ENCODE results near the gene SLC1A4.

The SLC1A4 gene

GRCh38 chr2:65057054-65057375 is 67.8 kb downstream of the SLC1A4 start:
- CTCF ChIA-PET, result interaction anchor here (0.6 to 1.7 kb wide), 5 partner anchors 8 to 380 kb away, joined by 3 to 9 read pairs (median 3); no protein-coding TSS in a partner anchor
- POLR2A ChIA-PET, result interaction anchor here (2.1 to 2.5 kb wide), 2 partner anchors 10 to 73 kb away, joined by 29 to 35 read pairs; partner anchors contain the start of gene RAB1A
- no peaks in the 10 kb centered on the region for H3K9me3 ChIP-seq (ENCODE audit: control insufficient read depth, insufficient read depth, low read depth, low read length)
- peaks cover 0 to 2% of the 10 kb centered on the region in 2 experiments; a peak in 1 of 3 replicates for H3K36me3 ChIP-seq (ENCODE audit: control insufficient read depth in 2 of 2, insufficient read depth in 1 of 2, low read length in 2 of 2)
- 0 out of 2 replicates have a peak, but pooled peaks have one; percentile 6 for TF ChIP-seq ZNF76 (tag by site-specific recombination; IDR thresholded peaks at IDR 0.05; ENCODE audit: borderline replicate concordance, low read depth)
- TF ChIP-seq ZNF335 (tag by site-specific recombination; conservative IDR thresholded peaks at IDR 0.05), result peak; percentile 33; the same call in 1 of the 2 replicates
- no peak for TF ChIP-seq ZBTB8A (tag by site-specific recombination; IDR thresholded peaks at IDR 0.05)
- no peak for TF ChIP-seq HOXD13 (CRISPR knock-in tag; IDR thresholded peaks at IDR 0.05; ENCODE audit: borderline replicate concordance)
- TF ChIP-seq ZNF521 (tag by site-specific recombination; IDR thresholded peaks at IDR 0.05), result no peak
- H3K27ac ChIP-seq (ENCODE audit: extremely low read depth, low read depth, low read length), result peak overlapping the region; percentile 81; the same call in 1 of the 2 replicates
- peaks cover 8% of the 10 kb centered on the region; the same call in 1 of the 2 replicates for H3K4me1 ChIP-seq (ENCODE audit: control insufficient read depth, insufficient read depth, low read length)
- peak overlapping the region; percentile 67 for H3K4me3 ChIP-seq (ENCODE audit: low read depth, low read length)

GRCh38 chr2:65057391-65058052 is 68.3 kb downstream of the SLC1A4 start:
- Histone ChIP-seq H3K4me1 (ENCODE audit: control insufficient read depth, insufficient read depth, low read length) (peaks cover 8% of the 10 kb centered on the region; the same call in 1 of the 2 replicates), H3K36me3 (ENCODE audit: control insufficient read depth in 2 of 2, insufficient read depth in 1 of 2, low read length in 2 of 2) (peaks cover 0 to 2% of the 10 kb centered on the region in 2 experiments; a peak in 1 of 3 replicates), H3K27ac (ENCODE audit: extremely low read depth, low read depth, low read length) (no peak overlapping the region), H3K4me3 (ENCODE audit: low read depth, low read length) (peak overlapping the region; percentile 67), H3K9me3 (ENCODE audit: control insufficient read depth, insufficient read depth, low read depth, low read length) (no peaks in the 10 kb centered on the region)
- CTCF ChIA-PET, result interaction anchor here (0.6 to 1.1 kb wide), 5 partner anchors 15 to 379 kb away, joined by 3 to 5 read pairs (median 3); no protein-coding TSS in a partner anchor
- POLR2A ChIA-PET, result interaction anchor here (2.5 kb wide), 1 partner anchor 73 kb away, joined by 35 read pairs; the partner anchor contains the start of gene RAB1A
- peak; percentile 97 for TF ChIP-seq ZBTB8A (tag by site-specific recombination; IDR thresholded peaks at IDR 0.05)
- TF ChIP-seq ZNF629 (tag by site-specific recombination; IDR thresholded peaks at IDR 0.05), result 0 out of 2 replicates have a peak, but pooled peaks have one; percentile 17
- TF ChIP-seq SCRT2 (tag by site-specific recombination; IDR thresholded peaks at IDR 0.05), result peak; percentile 52; the same call in 1 of the 2 replicates
- no peak for TF ChIP-seq ZBTB49 (tag by site-specific recombination; IDR thresholded peaks at IDR 0.05; ENCODE audit: low read depth)
- TF ChIP-seq ZNF596 (tag by site-specific recombination; IDR thresholded peaks at IDR 0.05), result 0 out of 2 replicates have a peak, but pooled peaks have one; percentile 24
- peak; percentile 51 for TF ChIP-seq SP3 (tag by site-specific recombination; IDR thresholded peaks at IDR 0.05)
- no peak for TF ChIP-seq ZNF707 (tag by site-specific recombination; IDR thresholded peaks at IDR 0.05)
- no peak for TF ChIP-seq ZNF114 (tag by site-specific recombination; IDR thresholded peaks at IDR 0.05)
- TF ChIP-seq ZNF837 (tag by site-specific recombination; IDR thresholded peaks at IDR 0.05), result no peak
- peak; percentile 19; the same call in 1 of the 2 replicates for TF ChIP-seq OSR2 (tag by site-specific recombination; IDR thresholded peaks at IDR 0.05)
- TF ChIP-seq SP7 (tag by site-specific recombination; IDR thresholded peaks at IDR 0.05), result 0 out of 2 replicates have a peak, but pooled peaks have one; percentile 11
- TF ChIP-seq FEZF1 (tag by site-specific recombination; IDR thresholded peaks at IDR 0.05), result peak; percentile 79
- 0 out of 2 replicates have a peak, but pooled peaks have one; percentile 45 for TF ChIP-seq ZNF121 (tag by site-specific recombination; IDR thresholded peaks at IDR 0.05)
- peak; percentile 52; the same call in 1 of the 2 replicates for TF ChIP-seq ZNF10 (tag by site-specific recombination; IDR thresholded peaks at IDR 0.05)

GRCh38 chr2:65059071-65059470 is 69.9 kb downstream of the SLC1A4 start:
- Histone ChIP-seq H3K36me3 (ENCODE audit: control insufficient read depth in 2 of 2, insufficient read depth in 1 of 2, low read length in 2 of 2) (peaks cover 0 to 2% of the 10 kb centered on the region in 2 experiments; a peak in 1 of 3 replicates), H3K4me1 (ENCODE audit: control insufficient read depth, insufficient read depth, low read length) (peaks cover 8% of the 10 kb centered on the region; the same call in 1 of the 2 replicates), H3K4me3 (ENCODE audit: low read depth, low read length) (no peak overlapping the region), H3K9me3 (ENCODE audit: control insufficient read depth, insufficient read depth, low read depth, low read length) (no peaks in the 10 kb centered on the region), H3K27ac (ENCODE audit: extremely low read depth, low read depth, low read length) (no peak overlapping the region)
- ChIA-PET POLR2A (interaction anchor here (0.8 to 1.4 kb wide), 3 partner anchors 56 to 168 kb away, joined by 3 to 7 read pairs (median 3); partner anchors contain the start of genes ACTR2 and RAB1A), CTCF (interaction anchor here (0.6 to 1.1 kb wide), 2 partner anchors 156 to 243 kb away, joined by 3 to 6 read pairs; no protein-coding TSS in a partner anchor)
- TF ChIP-seq ZNF202 (tag by site-specific recombination; IDR thresholded peaks at IDR 0.05; ENCODE audit: borderline replicate concordance) (no peak), TCF7L2 (IDR thresholded peaks at IDR 0.05; ENCODE audit: borderline replicate concordance, low read depth, low read length) (no peak), ZNF146 (tag by site-specific recombination; IDR thresholded peaks at IDR 0.05) (no peak), MEIS1 (CRISPR knock-in tag; IDR thresholded peaks at IDR 0.05; ENCODE audit: borderline replicate concordance) (no peak), ZNF785 (tag by site-specific recombination; IDR thresholded peaks at IDR 0.05) (no peak), REST (tag by site-specific recombination; IDR thresholded peaks at IDR 0.05) (no peak), ZNF366 (tag by site-specific recombination; conservative IDR thresholded peaks at IDR 0.05) (no peak), BCL11A (tag by site-specific recombination; IDR thresholded peaks at IDR 0.05; ENCODE audit: low read depth) (no peak)

All from HEK293 (cell line).